Endothelial cell of umbilical vein (primary cell): Measurements from ENCODE around the gene GMPPA. TPM values are rescaled to one million over a fixed set of nuclear protein-coding genes. Genes with fewer than 3 reads are reported as not detected.

Source experiments
- BruUV-seq: library from RNA; stranded (reverse); fragments of 400-500 nt; replicated peaks from 2 replicates; lab custom pipeline; 2021; lab: Mats Ljungman, UMichigan
- CTCF ChIA-PET: fragments of 300-600, 350-600 bp; sonication (Branson Sonifier 250); formaldehyde crosslinking; loops from one replicate; lab custom pipeline; 2021; ENCODE audit warnings: antibody characterized with exemption, inconsistent platforms; lab: Charles Lee
- POLR2A ChIA-PET: fragments of 300-600, 350-600 bp; sonication (Branson Sonifier 250); formaldehyde crosslinking; loops from one replicate; lab custom pipeline; 2021; ENCODE audit warnings: antibody characterized with exemption, inconsistent platforms; lab: Charles Lee
- DNase-seq: peaks from one replicate; pipeline ENCODE4 v3.0.0-alpha.2; 2011; ENCODE audit warnings: low read depth, low spot score
- FAIRE-seq: peaks from 2 replicates; lab custom pipeline; 2011; peaks lifted over from hg19 to GRCh38; lab: Jason Lieb, UNC
- H2AFZ ChIP-seq: 2 replicates; pipeline ENCODE4 v1.6.0; 2012; ENCODE audit warnings: low read depth, low read length, control low read depth, inconsistent platforms
- H3K27ac ChIP-seq: 2 replicates; pipeline ENCODE4 v1.5.1; 2011; ENCODE audit warnings: low read depth, mild to moderate bottlenecking, control low read depth, low read length, moderate library complexity; ENCODE audit not compliant: insufficient read depth
- H3K27me3 ChIP-seq, 2 experiments: 2 replicates each; pipeline versions ENCODE4 v1.6.0 to v1.6.1; 2011; ENCODE audit warnings: low read length in 2 of 2, mixed read lengths in 1 of 2; ENCODE audit not compliant: control insufficient read depth in 2 of 2, insufficient read depth in 2 of 2
- H3K36me3 ChIP-seq, 2 experiments: 2 replicates in 1 of 2; 3 replicates in 1 of 2; pipeline ENCODE4 v1.5.1; 2011; ENCODE audit warnings: low read length in 2 of 2, mild to moderate bottlenecking in 1 of 2, moderate library complexity in 1 of 2; ENCODE audit not compliant: control insufficient read depth in 2 of 2, insufficient read depth in 2 of 2; ENCODE audit errors: extremely low read depth in 1 of 2
- H3K4me1 ChIP-seq: 3 replicates; pipeline ENCODE4 v1.5.1; 2011; ENCODE audit warnings: mild to moderate bottlenecking, low read length; ENCODE audit not compliant: control insufficient read depth, insufficient read depth; ENCODE audit errors: extremely low read depth
- H3K4me2 ChIP-seq: 2 replicates; pipeline ENCODE4 v1.6.1; 2011; ENCODE audit warnings: low read length, control low read depth, mixed read lengths; ENCODE audit not compliant: insufficient read depth
- H3K4me3 ChIP-seq, 3 experiments: fragments of 200-600 bp in 1 of 3; sonication (generic), shearing (Covaris generic) in 1 of 3; replicated peaks in 1 of 3; 2 replicates each; pipeline ENCODE4 v1.5.1; 2011 to 2016; ENCODE audit warnings: control low read depth in 3 of 3, low read length in 3 of 3, mild to moderate bottlenecking in 2 of 3, inconsistent platforms in 1 of 3, low read depth in 1 of 3, moderate library complexity in 1 of 3; ENCODE audit not compliant: insufficient read depth in 1 of 3
- H3K79me2 ChIP-seq: 2 replicates; pipeline ENCODE4 v1.6.0; 2012; ENCODE audit warnings: low read length, inconsistent platforms; ENCODE audit not compliant: control insufficient read depth, insufficient read depth
- H3K9ac ChIP-seq: replicated peaks from 2 replicates; pipeline ENCODE3; 2011; ENCODE audit warnings: low read length, control low read depth; ENCODE audit not compliant: insufficient read depth; ENCODE audit errors: extremely low read depth
- H3K9me1 ChIP-seq: replicated peaks from 3 replicates; pipeline ENCODE4 v1.6.0; 2011; ENCODE audit warnings: mild to moderate bottlenecking, low read length; ENCODE audit not compliant: control insufficient read depth, insufficient read depth; ENCODE audit errors: extremely low read depth
- H3K9me3 ChIP-seq: replicated peaks from 2 replicates; pipeline ENCODE4 v1.5.1; 2012; ENCODE audit warnings: low read length, inconsistent platforms; ENCODE audit not compliant: control insufficient read depth, insufficient read depth
- H4K20me1 ChIP-seq: replicated peaks from 2 replicates; pipeline ENCODE3; 2011; ENCODE audit warnings: mild to moderate bottlenecking, low read length; ENCODE audit not compliant: control insufficient read depth, insufficient read depth; ENCODE audit errors: extremely low read depth
- CTCF ChIP-seq, 2 donors: IDR thresholded peaks; 1 replicate in 1 of 2; 2 replicates in 1 of 2; pipeline ENCODE4 v1.5.1; 2011; ENCODE audit warnings: low read length in 2 of 2, mild to moderate bottlenecking in 2 of 2, moderate library complexity in 2 of 2, control low read depth in 1 of 2, inconsistent platforms in 1 of 2, low read depth in 1 of 2; ENCODE audit not compliant: insufficient read depth in 1 of 2; ENCODE audit errors: extremely low read depth in 1 of 2
- EZH2 ChIP-seq: IDR thresholded peaks from 2 replicates; pipeline ENCODE4 v1.6.1; 2012; ENCODE audit warnings: borderline replicate concordance, low read depth, mild to moderate bottlenecking, moderate library complexity, low read length, inconsistent platforms; ENCODE audit not compliant: severe bottlenecking
- FOS ChIP-seq: IDR thresholded peaks from 2 replicates; pipeline ENCODE4 v1.6.1; 2011; ENCODE audit warnings: mild to moderate bottlenecking, low read length, moderate library complexity, borderline replicate concordance; ENCODE audit not compliant: insufficient read depth
- GATA2 ChIP-seq: IDR thresholded peaks from 2 replicates; pipeline ENCODE4 v1.7.0; 2011; ENCODE audit warnings: low read depth, mild to moderate bottlenecking, moderate library complexity, mixed read lengths, low read length; ENCODE audit not compliant: insufficient read length, insufficient read depth
- JUN ChIP-seq: IDR thresholded peaks from 2 replicates; pipeline ENCODE4 v1.6.1; 2011; ENCODE audit warnings: borderline replicate concordance, low read depth; ENCODE audit not compliant: insufficient read length, insufficient read depth
- MAX ChIP-seq: IDR thresholded peaks from 2 replicates; pipeline ENCODE4 v1.6.1; 2011; ENCODE audit not compliant: insufficient read depth, insufficient read length
- MYC ChIP-seq: IDR thresholded peaks from one replicate; pipeline ENCODE4 v1.6.1; 2011; ENCODE audit warnings: mild to moderate bottlenecking, low read depth, low read length
- POLR2A ChIP-seq: IDR thresholded peaks from 2 replicates; pipeline ENCODE4 v1.6.1; 2012; ENCODE audit warnings: low read depth, mild to moderate bottlenecking, control low read depth, low read length
- POLR2AphosphoS5 ChIP-seq: IDR thresholded peaks from 2 replicates; pipeline ENCODE4 v1.6.1; 2012; ENCODE audit warnings: low read depth, mild to moderate bottlenecking, control low read depth, low read length, moderate library complexity; ENCODE audit not compliant: insufficient read depth
- dilution Hi-C: fragments of 300-500 bp; cut with MboI; formaldehyde crosslinking; loops from one replicate; pipeline ENCODE4 v1.15.0; 2019; ENCODE audit warnings: low sequenced_read_pairs; ENCODE audit not compliant: extremely low pct_ligation_motif_present
- intact Hi-C: fragments of 100-400 bp; cut with micrococcal nuclease; formaldehyde crosslinking; loops from one replicate; pipeline ENCODE4 v1.10.0; 2022
- polyA plus RNA-seq, 4 experiments: library from polyadenylated mRNA; depleted of rRNA in 3 of 4; stranded (reverse) in 3 of 4; unstranded in 1 of 4; fragments of >200 nt; gene quantifications; 2 replicates each; pipeline versions ENCODE4 v1.2.1 to v1.2.3, GENCODE V29; 2011 to 2012; ENCODE audit warnings: missing spikeins in 1 of 4
- total RNA-seq: library from RNA; stranded (reverse); gene quantifications from 2 replicates; pipeline ENCODE4 v1.2.3, GENCODE V29; 2021

The GMPPA gene
- total and polyA plus RNA-seq, 2 donors (not counting 3 experiments of a cell fraction or from before 2014, with no cell fraction given): 39.1 to 104 TPM

DNA sequence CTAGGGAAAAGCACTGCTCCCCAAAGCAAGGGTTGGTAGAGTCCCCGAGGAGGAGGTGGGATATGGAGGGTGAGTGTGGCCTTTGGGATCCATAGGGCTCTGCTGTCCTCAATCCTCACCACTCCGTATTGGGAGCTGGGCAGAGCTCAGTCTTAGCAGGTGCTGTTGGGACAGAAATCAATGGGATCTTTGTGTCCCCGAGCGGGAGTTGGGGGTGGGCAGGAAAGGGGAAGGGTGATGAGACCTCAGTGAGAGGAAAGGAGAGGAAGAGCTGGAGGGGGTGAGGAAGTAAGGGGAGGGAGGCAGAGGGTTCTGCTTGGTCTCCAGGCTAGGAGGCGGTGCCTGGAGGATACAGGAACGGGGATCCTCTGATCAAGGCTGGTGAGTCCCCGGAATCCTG is 18.2 kb downstream of the GMPPA start:
- intact Hi-C loops: no loop called here
- Histone ChIP-seq H3K9ac (no peak overlapping the region), H2AFZ (no peak overlapping the region), H3K79me2 (no peaks in the 10 kb centered on the region), H4K20me1 (no peaks in the 10 kb centered on the region), H3K9me1 (no peaks in the 10 kb centered on the region), H3K4me1 (no peaks in the 10 kb centered on the region), H3K27me3 (peaks cover 58 to 61% of the 10 kb centered on the region in 2 experiments), H3K4me3 (no peak overlapping the region), H3K9me3 (no peaks in the 10 kb centered on the region), H3K27ac (no peak overlapping the region), H3K36me3 (no peaks in the 10 kb centered on the region), H3K4me2 (no peak overlapping the region)
- dilution Hi-C loops: no loop called here
- no TSS peak for BruUV-seq
- POLR2A ChIA-PET: interaction anchor here (1.2 kb wide), 1 partner anchor 18 kb away, joined by 4 read pairs; the partner anchor contains the start of gene GMPPA
- FAIRE-seq (no peak), DNase-seq (no peak)
- no peak for TF ChIP-seq MYC
- CTCF ChIA-PET: interaction anchor here (2.7 to 6.6 kb wide), 2 partner anchors 10 to 13 kb away, joined by 7 to 39 read pairs; no protein-coding TSS in a partner anchor

DNA sequence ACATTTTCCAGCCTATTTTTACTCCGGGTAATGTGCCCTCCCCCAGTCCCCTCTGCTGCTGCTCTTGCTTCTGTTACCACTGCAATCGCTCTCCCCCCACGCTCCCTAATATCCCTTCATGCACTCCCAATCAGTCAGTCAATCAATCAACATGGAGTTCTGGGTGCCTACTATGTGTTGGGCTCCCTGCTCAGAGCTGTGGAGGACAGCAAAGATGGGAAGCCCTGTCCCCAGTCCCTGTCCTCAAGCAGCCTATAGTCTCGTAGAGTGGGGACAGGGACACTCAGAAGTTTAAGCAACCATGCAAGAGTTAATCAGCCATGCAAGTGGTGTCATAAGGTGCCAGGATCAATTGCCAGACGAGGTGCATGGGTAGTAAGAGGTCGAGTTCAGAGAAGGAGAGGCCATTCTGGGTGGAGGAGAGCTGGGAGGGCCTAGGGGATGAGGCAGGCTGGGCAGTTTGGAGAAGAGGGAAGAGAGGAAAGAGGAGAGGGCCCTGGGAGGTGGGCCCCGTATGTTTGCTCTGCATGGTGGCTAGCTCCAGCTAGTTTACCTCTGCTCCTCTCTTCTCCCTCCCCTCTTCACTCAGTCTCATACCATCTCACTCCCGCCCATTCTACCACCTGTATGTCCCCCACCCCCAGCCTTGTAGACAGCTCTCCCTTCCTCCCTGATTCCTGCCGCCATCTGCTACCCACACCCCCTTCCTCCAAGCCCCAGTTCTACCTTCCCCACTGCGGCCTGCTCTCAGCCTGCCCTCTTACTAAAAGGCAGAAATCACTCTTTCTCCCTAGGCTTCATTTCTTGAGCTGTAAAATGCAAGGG is 19.5 kb downstream of the GMPPA start:
- Histone ChIP-seq H3K9me1 (no peaks in the 10 kb centered on the region), H3K4me2 (no peak overlapping the region), H4K20me1 (no peaks in the 10 kb centered on the region), H3K36me3 (no peaks in the 10 kb centered on the region), H3K79me2 (no peaks in the 10 kb centered on the region), H3K9ac (no peak overlapping the region), H3K9me3 (no peaks in the 10 kb centered on the region), H3K27me3 (peaks cover 56 to 57% of the 10 kb centered on the region in 2 experiments), H3K4me1 (no peaks in the 10 kb centered on the region), H2AFZ (no peak overlapping the region), H3K4me3 (no peak overlapping the region), H3K27ac (no peak overlapping the region)
- no TSS peak for BruUV-seq
- no peak for FAIRE-seq
- TF ChIP-seq POLR2A (no peak), EZH2 (no peak), CTCF (IDR thresholded peaks at IDR 0.05; ENCODE audit: extremely low read depth in 1 of 2, insufficient read depth in 1 of 2, low read depth in 1 of 2, low read length in 2 of 2) (no peak), MAX (no peak), GATA2 (no peak), FOS (no peak), POLR2AphosphoS5 (no peak), JUN (no peak), MYC (no peak)
- intact Hi-C loops (no loop called here), dilution Hi-C loops (no loop called here)
- ChIA-PET CTCF (interaction anchor here (1.0 to 5.3 kb wide), 6 partner anchors 9 to 59 kb away, joined by 3 to 86 read pairs (median 10); partner anchors contain the start of gene GMPPA), POLR2A (no interaction called here)
- DNase-seq: no peak
